Smooth muscle cell of the umbilical artery (primary cell): ENCODE results near the gene ZNF41. TPM values are rescaled to one million over a fixed set of nuclear protein-coding genes. Genes with fewer than 3 reads are reported as not detected.

Experiments used
- total RNA-seq: library from RNA; depleted of rRNA; stranded (reverse); fragments of >200 nt; gene quantifications from 2 replicates; pipeline ENCODE4 v1.2.3, GENCODE V29; 2014

Gene ZNF41
- 5.3 and 7.8 TPM in 2 replicates for total RNA-seq

DNA sequence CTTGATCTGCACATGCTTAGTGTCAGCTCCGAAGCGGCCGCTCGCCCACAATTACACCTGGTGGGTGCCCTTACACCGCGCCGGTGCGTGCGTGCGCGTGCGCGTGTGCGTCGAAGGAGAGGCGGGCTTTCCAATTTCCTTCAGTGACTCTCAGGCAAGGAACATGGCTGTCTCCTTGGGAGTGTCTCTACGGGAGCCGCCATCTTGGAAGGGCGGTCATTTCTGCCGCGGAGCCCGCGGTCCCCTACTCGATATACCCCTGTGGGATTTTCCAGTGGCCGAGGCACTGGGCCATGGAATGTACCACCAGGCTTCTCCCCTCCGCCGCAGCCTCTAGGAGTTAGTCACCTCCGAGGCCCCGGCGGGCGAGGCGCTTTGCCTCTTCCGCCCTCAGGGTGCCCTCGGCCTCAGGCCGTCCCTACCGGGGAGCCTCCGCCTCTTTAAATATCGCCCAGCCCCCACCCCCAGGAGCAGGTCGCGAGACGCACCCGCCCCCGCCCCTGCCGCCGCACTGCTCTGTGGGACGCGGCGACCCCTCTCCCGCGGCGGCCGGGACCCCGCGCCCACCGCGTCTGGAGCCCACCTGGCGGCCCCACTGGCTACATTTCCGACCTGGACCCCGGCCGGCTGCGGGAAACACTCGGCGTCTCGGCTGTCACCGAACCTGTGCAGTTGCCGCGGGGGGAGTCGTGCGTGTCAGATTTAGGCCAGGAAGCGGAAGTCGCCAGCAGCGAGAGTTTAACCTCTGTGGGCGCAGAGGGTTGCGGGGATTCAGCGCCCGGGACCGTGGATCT is at the start of gene ZNF41:
Gene ZNF41 (minus strand): TSS at position 711 of the 794 bp plus-strand sequence. CDS start 15,741 bp downstream, outside the sequence.

Other genes starting within 250 kb of the ZNF41 start
- 0.09 TPM in 1 of 2 replicates, not detected in the other for gene ZNF157, start 112.6 kb downstream of the ZNF41 start, total RNA-seq
- gene ARAF, start 78.0 kb upstream of the ZNF41 start, total RNA-seq: 13.4 and 20.3 TPM in 2 replicates
- gene TIMP1, start 99.2 kb upstream of the ZNF41 start, total RNA-seq: 1,164 and 1,671 TPM in 2 replicates
- under 0.01 and 0.14 TPM in 2 replicates for gene SYN1, start 136.6 kb upstream of the ZNF41 start, total RNA-seq
- gene CFP, start 146.7 kb upstream of the ZNF41 start, total RNA-seq: 0.05 and 0.30 TPM in 2 replicates
- gene ELK1, start 167.3 kb upstream of the ZNF41 start, total RNA-seq: 16.0 and 24.2 TPM in 2 replicates
- 57.9 and 125 TPM in 2 replicates for gene UXT, start 176.0 kb upstream of the ZNF41 start, total RNA-seq